Stimulated activated effector memory CD8-positive, alpha-beta T cell treated with anti-CD3 and anti-CD28 coated beads, Interleukin-12 subunit alpha, Interleukin-12 subunit beta, amount 100 ng/mL, for 72 hours (primary cell): ENCODE results near the gene CILP.

Experiments
- ATAC-seq: fragments of 150-1000 bp; cut with Tn5 transposase; 2 replicates; pipeline ENCODE4 v1.10.0; 2021
- DNase-seq, 2 donors: peaks; one replicate each; pipeline ENCODE4 v3.0.0; 2021 to 2022; ENCODE audit warnings: low spot score in 2 of 2
- H3K27ac Mint-ChIP-seq: one replicate; pipeline ENCODE4 v1.8.0; 2022; ENCODE audit warnings: mild to moderate bottlenecking, mixed read lengths
- H3K36me3 Mint-ChIP-seq: one replicate; pipeline ENCODE4 v1.8.0; 2022; ENCODE audit warnings: mild to moderate bottlenecking, mixed read lengths
- H3K4me1 Mint-ChIP-seq: one replicate; pipeline ENCODE4 v1.8.0; 2022; ENCODE audit warnings: mixed read lengths
- H3K4me3 Mint-ChIP-seq: one replicate; pipeline ENCODE4 v1.8.0; 2022; ENCODE audit warnings: mild to moderate bottlenecking, mixed read lengths
- H3K9me3 Mint-ChIP-seq: one replicate; pipeline ENCODE4 v1.8.0; 2022; ENCODE audit warnings: mixed read lengths

Gene CILP, protein sequence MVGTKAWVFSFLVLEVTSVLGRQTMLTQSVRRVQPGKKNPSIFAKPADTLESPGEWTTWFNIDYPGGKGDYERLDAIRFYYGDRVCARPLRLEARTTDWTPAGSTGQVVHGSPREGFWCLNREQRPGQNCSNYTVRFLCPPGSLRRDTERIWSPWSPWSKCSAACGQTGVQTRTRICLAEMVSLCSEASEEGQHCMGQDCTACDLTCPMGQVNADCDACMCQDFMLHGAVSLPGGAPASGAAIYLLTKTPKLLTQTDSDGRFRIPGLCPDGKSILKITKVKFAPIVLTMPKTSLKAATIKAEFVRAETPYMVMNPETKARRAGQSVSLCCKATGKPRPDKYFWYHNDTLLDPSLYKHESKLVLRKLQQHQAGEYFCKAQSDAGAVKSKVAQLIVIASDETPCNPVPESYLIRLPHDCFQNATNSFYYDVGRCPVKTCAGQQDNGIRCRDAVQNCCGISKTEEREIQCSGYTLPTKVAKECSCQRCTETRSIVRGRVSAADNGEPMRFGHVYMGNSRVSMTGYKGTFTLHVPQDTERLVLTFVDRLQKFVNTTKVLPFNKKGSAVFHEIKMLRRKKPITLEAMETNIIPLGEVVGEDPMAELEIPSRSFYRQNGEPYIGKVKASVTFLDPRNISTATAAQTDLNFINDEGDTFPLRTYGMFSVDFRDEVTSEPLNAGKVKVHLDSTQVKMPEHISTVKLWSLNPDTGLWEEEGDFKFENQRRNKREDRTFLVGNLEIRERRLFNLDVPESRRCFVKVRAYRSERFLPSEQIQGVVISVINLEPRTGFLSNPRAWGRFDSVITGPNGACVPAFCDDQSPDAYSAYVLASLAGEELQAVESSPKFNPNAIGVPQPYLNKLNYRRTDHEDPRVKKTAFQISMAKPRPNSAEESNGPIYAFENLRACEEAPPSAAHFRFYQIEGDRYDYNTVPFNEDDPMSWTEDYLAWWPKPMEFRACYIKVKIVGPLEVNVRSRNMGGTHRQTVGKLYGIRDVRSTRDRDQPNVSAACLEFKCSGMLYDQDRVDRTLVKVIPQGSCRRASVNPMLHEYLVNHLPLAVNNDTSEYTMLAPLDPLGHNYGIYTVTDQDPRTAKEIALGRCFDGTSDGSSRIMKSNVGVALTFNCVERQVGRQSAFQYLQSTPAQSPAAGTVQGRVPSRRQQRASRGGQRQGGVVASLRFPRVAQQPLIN

GRCh38 chr15:65210770-65211481 is at the start of gene CILP:
CILP (minus strand) TSS chr15:65211473; CDS start chr15:65209755, 1,718 bp downstream.
- ATAC-seq (no peak), DNase-seq (no peak)
- no peaks in the 10 kb centered on the region for H3K36me3 Mint-ChIP-seq
- H3K9me3 Mint-ChIP-seq = no peaks in the 10 kb centered on the region
- H3K27ac Mint-ChIP-seq = no peak within 1 kb of the TSS
- H3K4me1 Mint-ChIP-seq = no peaks in the 10 kb centered on the region
- H3K4me3 Mint-ChIP-seq = no peak within 1 kb of the TSS

- no peak for ATAC-seq
- no peak for DNase-seq
- Mint-ChIP-seq H3K4me1 (no peaks in the 10 kb centered on the region), H3K36me3 (peaks cover 73% of the 10 kb centered on the region), H3K27ac (no peak overlapping the region), H3K9me3 (no peaks in the 10 kb centered on the region), H3K4me3 (no peak overlapping the region)
Observed at GRCh38 chr15:65260968-65261367, 49.7 kb upstream of the CILP start.

DNA sequence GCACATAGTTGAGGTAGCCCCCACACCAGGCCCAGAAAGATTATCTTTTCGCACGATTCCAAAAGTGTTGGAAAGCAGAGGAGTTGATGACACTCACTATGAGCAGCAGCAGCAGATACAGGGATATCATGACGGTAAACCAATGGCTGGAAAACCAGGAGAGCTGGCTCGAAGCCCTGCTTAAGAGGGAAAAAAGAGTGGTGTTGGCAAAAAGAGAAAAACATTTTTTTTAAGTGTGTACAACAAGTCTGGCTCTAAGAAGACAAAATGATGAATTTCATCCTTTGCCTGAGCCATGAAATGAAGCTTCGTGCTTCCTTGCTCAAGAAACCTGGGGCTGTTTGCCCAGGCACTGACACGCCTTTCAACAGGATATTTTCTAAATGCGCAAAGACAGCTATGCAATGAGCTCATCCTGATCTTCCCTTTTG is 48.1 kb upstream of the CILP start:
- ATAC-seq (no peak), DNase-seq (no peak)
- no peak overlapping the region for H3K4me3 Mint-ChIP-seq
- peaks cover 83% of the 10 kb centered on the region for H3K36me3 Mint-ChIP-seq
- no peak overlapping the region for H3K27ac Mint-ChIP-seq
- H3K4me1 Mint-ChIP-seq = no peaks in the 10 kb centered on the region
- H3K9me3 Mint-ChIP-seq = no peaks in the 10 kb centered on the region

- Mint-ChIP-seq H3K4me3 (no peak overlapping the region), H3K27ac (no peak overlapping the region), H3K4me1 (no peaks in the 10 kb centered on the region), H3K9me3 (no peaks in the 10 kb centered on the region), H3K36me3 (peaks cover 84% of the 10 kb centered on the region)
- DNase-seq (no peak), ATAC-seq (no peak)
Observed at GRCh38 chr15:65258375-65259262, 47.3 kb upstream of the CILP start.

GRCh38 chr15:65255486-65256140 is 44.3 kb upstream of the CILP start:
- ATAC-seq = no peak
- Mint-ChIP-seq H3K27ac (no peak overlapping the region), H3K9me3 (no peaks in the 10 kb centered on the region), H3K4me3 (no peak overlapping the region), H3K36me3 (peaks cover 66% of the 10 kb centered on the region), H3K4me1 (peaks cover 2% of the 10 kb centered on the region)
- no peak for DNase-seq

- H3K4me1 Mint-ChIP-seq = peaks cover 10% of the 10 kb centered on the region
- H3K36me3 Mint-ChIP-seq = peaks cover 57% of the 10 kb centered on the region
- DNase-seq = no peak
- H3K27ac Mint-ChIP-seq = no peak overlapping the region
- no peak for ATAC-seq
- H3K9me3 Mint-ChIP-seq = no peaks in the 10 kb centered on the region
- H3K4me3 Mint-ChIP-seq = no peak overlapping the region
Observed at GRCh38 chr15:65254758-65255157, 43.5 kb upstream of the CILP start.

DNA sequence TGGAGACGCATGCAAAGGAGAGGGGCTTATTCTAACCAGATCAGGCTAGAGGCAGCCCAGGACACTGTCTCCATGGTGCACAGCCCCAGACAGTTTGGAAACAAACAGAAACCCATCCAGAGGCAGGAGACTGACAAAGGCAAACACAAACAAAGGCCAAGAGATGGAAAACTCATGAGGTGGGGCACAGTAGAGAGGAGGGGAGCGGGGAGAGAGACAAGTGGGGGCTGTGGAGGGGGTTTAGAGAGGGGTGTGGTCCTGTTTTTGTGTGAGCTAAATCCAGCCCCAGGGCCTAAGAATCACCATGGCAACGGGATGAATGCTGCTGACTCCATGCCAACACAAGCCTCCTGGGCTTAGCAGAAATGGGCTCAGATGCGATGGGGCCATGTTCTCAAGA is 43.1 kb upstream of the CILP start:
- ATAC-seq = no peak
- Mint-ChIP-seq H3K27ac (no peak overlapping the region), H3K4me1 (peaks cover 14% of the 10 kb centered on the region), H3K4me3 (no peak overlapping the region), H3K36me3 (peaks cover 53% of the 10 kb centered on the region), H3K9me3 (no peaks in the 10 kb centered on the region)
- DNase-seq = no peak

- H3K4me3 Mint-ChIP-seq = no peak overlapping the region
- H3K36me3 Mint-ChIP-seq = peaks cover 8% of the 10 kb centered on the region
- DNase-seq = peak; percentile 33 to 64
- peak overlapping the region; percentile 77 for H3K27ac Mint-ChIP-seq
- no peaks in the 10 kb centered on the region for H3K9me3 Mint-ChIP-seq
- peak; percentile 98 for ATAC-seq
- peaks cover 17% of the 10 kb centered on the region for H3K4me1 Mint-ChIP-seq
Observed at GRCh38 chr15:65249641-65250040, 38.4 kb upstream of the CILP start.

GRCh38 chr15:65248511-65249255 is 37.4 kb upstream of the CILP start:
- Mint-ChIP-seq H3K9me3 (no peaks in the 10 kb centered on the region), H3K4me3 (no peak overlapping the region), H3K36me3 (peaks cover 7% of the 10 kb centered on the region), H3K27ac (peak overlapping the region; percentile 77), H3K4me1 (peaks cover 17% of the 10 kb centered on the region)
- DNase-seq (no peak), ATAC-seq (no peak)

GRCh38 chr15:65246939-65247338 is 35.7 kb upstream of the CILP start:
- H3K4me1 Mint-ChIP-seq = peaks cover 17% of the 10 kb centered on the region
- no peaks in the 10 kb centered on the region for H3K9me3 Mint-ChIP-seq
- no peak for DNase-seq
- no peak overlapping the region for H3K4me3 Mint-ChIP-seq
- no peak for ATAC-seq
- no peak overlapping the region for H3K27ac Mint-ChIP-seq
- H3K36me3 Mint-ChIP-seq = no peaks in the 10 kb centered on the region

DNA sequence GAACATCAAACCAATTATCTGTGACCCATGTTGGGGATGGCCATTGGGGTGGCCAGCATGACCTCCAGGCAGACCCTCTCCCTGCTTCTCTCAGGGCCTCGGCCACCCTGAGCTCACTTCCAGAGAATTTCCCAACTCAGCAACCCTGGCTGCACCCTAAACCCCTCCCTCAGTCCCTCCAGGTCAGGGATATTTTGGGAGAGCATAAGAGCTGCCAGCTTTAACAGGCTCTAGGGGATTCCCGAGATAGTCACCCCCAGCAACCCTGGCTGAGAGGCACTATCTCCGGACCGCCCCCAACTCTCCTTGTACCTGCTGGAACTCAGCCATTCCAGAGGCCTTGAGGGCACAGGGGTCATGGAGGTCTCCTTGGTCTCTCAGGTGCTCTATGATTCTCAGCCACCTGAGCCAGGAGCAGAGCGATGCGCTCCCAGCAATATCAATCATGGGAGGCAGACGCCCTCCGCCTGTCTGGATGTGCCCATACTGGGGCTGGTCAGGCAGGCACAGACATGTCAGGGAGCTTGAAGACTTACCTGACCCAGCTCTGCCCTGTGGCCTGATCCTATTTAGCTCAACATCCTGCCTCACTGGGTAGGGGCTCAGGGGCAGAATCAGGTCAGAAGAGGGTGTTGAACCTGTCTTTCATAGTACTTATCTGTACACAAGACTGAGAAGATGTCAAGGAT is 34.9 kb upstream of the CILP start:
- DNase-seq = no peak
- H3K4me3 Mint-ChIP-seq = no peak overlapping the region
- H3K27ac Mint-ChIP-seq = no peak overlapping the region
- peaks cover 17% of the 10 kb centered on the region for H3K4me1 Mint-ChIP-seq
- H3K36me3 Mint-ChIP-seq = no peaks in the 10 kb centered on the region
- no peaks in the 10 kb centered on the region for H3K9me3 Mint-ChIP-seq
- ATAC-seq = no peak

DNA sequence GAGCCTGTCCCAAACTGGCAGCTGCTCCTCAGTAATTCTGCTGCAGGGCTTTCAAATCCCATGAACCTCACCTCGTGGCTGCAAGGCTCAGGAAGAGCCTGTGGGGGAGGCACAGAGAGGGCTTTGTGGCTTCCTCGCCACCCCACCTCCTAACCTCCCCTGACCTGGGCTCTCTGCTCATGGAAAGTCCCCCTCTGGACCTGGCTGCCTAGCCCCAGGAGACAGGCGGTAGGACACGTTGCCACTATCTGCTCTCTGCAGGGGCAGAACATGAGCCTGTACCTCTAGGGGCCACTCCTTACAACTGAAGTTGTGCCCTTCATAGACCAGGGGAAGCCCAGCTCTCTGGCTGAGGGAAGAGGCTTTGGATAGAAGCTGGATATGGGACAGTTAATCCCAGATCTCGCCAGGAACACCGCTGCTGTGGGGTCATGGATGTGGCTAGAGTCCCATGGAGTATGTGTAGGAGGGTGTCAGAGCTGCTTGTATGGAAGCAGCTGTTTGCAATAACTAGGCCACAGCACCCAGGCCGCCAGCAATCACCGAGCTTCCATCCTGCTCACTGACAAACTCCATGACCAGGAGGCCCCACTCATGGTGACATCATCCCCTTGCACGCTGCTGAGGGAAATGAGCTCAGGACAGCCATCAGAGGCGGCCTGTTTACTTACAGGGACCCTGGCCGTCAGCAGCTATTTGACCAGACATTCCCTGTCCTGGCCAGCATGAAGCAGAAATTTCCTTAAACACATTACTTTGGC is 34.0 kb upstream of the CILP start:
- H3K36me3 Mint-ChIP-seq = no peaks in the 10 kb centered on the region
- peaks cover 12% of the 10 kb centered on the region for H3K4me1 Mint-ChIP-seq
- peak overlapping the region; percentile 37 for H3K27ac Mint-ChIP-seq
- no peak overlapping the region for H3K4me3 Mint-ChIP-seq
- no peak for ATAC-seq
- no peak for DNase-seq
- no peaks in the 10 kb centered on the region for H3K9me3 Mint-ChIP-seq
